RPMI7951 (cell line): ENCODE measurements around the gene PCP4L1. TPM values are rescaled to one million over a fixed set of nuclear protein-coding genes. Genes with fewer than 3 reads are reported as not detected.
"Not testable (repeated sequence)": the region's sequence is repeated elsewhere in the genome, so short reads cannot be mapped to it uniquely, and the experiment has no call there.

Experiments used
- DNase-seq: peaks from one replicate; pipeline ENCODE4 v3.0.0-alpha.2; 2012; ENCODE audit warnings: low read depth
- total RNA-seq: library from RNA; depleted of rRNA; stranded (reverse); fragments of >200 nt; shearing (Covaris generic); gene quantifications from 2 replicates; pipeline ENCODE4 v1.2.3, GENCODE V29; 2014; rRNA removed

The PCP4L1 gene
- total RNA-seq, 1 experiment from 2014 or later, result not detected

- peak; percentile 83 for DNase-seq
Observed at GRCh38 chr1:161314201-161314981, 55.8 kb downstream of the PCP4L1 start, which contains the start of gene SDHC. SDHC (plus strand) TSS chr1:161314381; CDS start chr1:161314406, 25 bp downstream.

- not testable (repeated sequence) for DNase-seq
Observed at GRCh38 chr1:161315841-161316674, 57.5 kb downstream of the PCP4L1 start.

- DNase-seq, result no peak
Observed at GRCh38 chr1:161324020-161324419, 65.5 kb downstream of the PCP4L1 start.

GRCh38 chr1:161330346-161330745, 71.8 kb downstream of the PCP4L1 start:
- DNase-seq, result peak; percentile 77

- no peak for DNase-seq
Observed at GRCh38 chr1:161333166-161333565, 74.6 kb downstream of the PCP4L1 start.

Other genes starting within 250 kb of the PCP4L1 start
- 6.0 and 10.5 TPM in 2 replicates for gene F11R, start 237.6 kb upstream of the PCP4L1 start, total RNA-seq
- 0.48 TPM in 1 of 2 replicates, not detected in the other for gene TSTD1, start 219.8 kb upstream of the PCP4L1 start, total RNA-seq
- gene USF1, start 212.8 kb upstream of the PCP4L1 start, total RNA-seq, result 63.3 and 67.3 TPM in 2 replicates
- 0.20 TPM in 1 of 2 replicates, not detected in the other for gene ARHGAP30, start 188.9 kb upstream of the PCP4L1 start, total RNA-seq
- gene NECTIN4, start 169.2 kb upstream of the PCP4L1 start, total RNA-seq, result 0.20 TPM in 1 of 2 replicates, not detected in the other
- not detected in 2 replicates for gene KLHDC9, start 160.4 kb upstream of the PCP4L1 start, total RNA-seq
- 82.0 and 94.4 TPM in 2 replicates for gene PFDN2, start 140.7 kb upstream of the PCP4L1 start, total RNA-seq
- 27.0 and 27.9 TPM in 2 replicates for gene NIT1, start 140.6 kb upstream of the PCP4L1 start, total RNA-seq
- 20.1 and 23.1 TPM in 2 replicates for gene DEDD, start 126.1 kb upstream of the PCP4L1 start, total RNA-seq
- gene UFC1, start 104.8 kb upstream of the PCP4L1 start, total RNA-seq, result 81.9 and 95.6 TPM in 2 replicates
- gene USP21, start 99.2 kb upstream of the PCP4L1 start, total RNA-seq, result 4.4 and 9.3 TPM in 2 replicates
- 12.3 and 16.3 TPM in 2 replicates for gene PPOX, start 92.3 kb upstream of the PCP4L1 start, total RNA-seq
- gene B4GALT3, start 81.2 kb upstream of the PCP4L1 start, total RNA-seq, result 13.7 and 16.7 TPM in 2 replicates
- gene ADAMTS4, start 59.7 kb upstream of the PCP4L1 start, total RNA-seq, result 5.2 and 8.3 TPM in 2 replicates
- gene NDUFS2, start 56.4 kb upstream of the PCP4L1 start, total RNA-seq, result 109 and 119 TPM in 2 replicates
- 1.3 TPM in 1 of 2 replicates, not detected in the other for gene FCER1G, start 43.5 kb upstream of the PCP4L1 start, total RNA-seq
- not detected in 2 replicates for gene APOA2, start 35.1 kb upstream of the PCP4L1 start, total RNA-seq
- 8.4 and 10.0 TPM in 2 replicates for gene TOMM40L, start 32.7 kb upstream of the PCP4L1 start, total RNA-seq
- gene NR1I3, start 20.5 kb upstream of the PCP4L1 start, total RNA-seq, result not detected in 2 replicates
- gene MPZ, start 51.2 kb downstream of the PCP4L1 start, total RNA-seq, result 0.24 and 0.39 TPM in 2 replicates
- 16.1 and 19.5 TPM in 2 replicates for gene SDHC, start 55.6 kb downstream of the PCP4L1 start, total RNA-seq
- gene CFAP126, start 109.1 kb downstream of the PCP4L1 start, total RNA-seq, result not detected in 2 replicates
- 0.68 and 2.9 TPM in 2 replicates for gene FCGR2A, start 246.7 kb downstream of the PCP4L1 start, total RNA-seq